ENCODE results near the gene OLR1. TPM values are rescaled to one million over a fixed set of nuclear protein-coding genes. Genes with fewer than 3 reads are reported as not detected.
A peak's percentile ranks its signal among the peaks of the same experiment; 100 is the strongest.
"Not testable (repeated sequence)": the region's sequence is repeated elsewhere in the genome, so short reads cannot be mapped to it uniquely, and the experiment has no call there.

The OLR1 gene
- total RNA-seq (2014; rRNA removed; shearing (Covaris generic)), result 7.3 and 8.7 TPM in 2 replicates

GRCh38 chr12:10171973-10172728 lies at the start of gene OLR1:
TSS of gene OLR1 (minus strand) at chr12:10172132. CDS start at chr12:10172077, 55 bp downstream.
- no peak for DNase-seq (ENCODE audit: low spot score)

GRCh38 chr12:10220398-10221077 lies 48.6 kb upstream of the OLR1 start:
- peak; percentile 45 for DNase-seq (ENCODE audit: low spot score)

- no peak for DNase-seq (ENCODE audit: low spot score)
Measured at GRCh38 chr12:10218021-10218420, 46.1 kb upstream of the OLR1 start.

GRCh38 chr12:10215946-10216345 lies 44.0 kb upstream of the OLR1 start:
- not testable (repeated sequence) for DNase-seq (ENCODE audit: low spot score)

- no peak for DNase-seq (ENCODE audit: low spot score)
Measured at GRCh38 chr12:10215436-10215835, 43.5 kb upstream of the OLR1 start.

GRCh38 chr12:10214895-10215267 lies 42.9 kb upstream of the OLR1 start:
- no peak for DNase-seq (ENCODE audit: low spot score)

- peak; percentile 67 for DNase-seq (ENCODE audit: low spot score)
Measured at GRCh38 chr12:10214136-10214894, 42.4 kb upstream of the OLR1 start.

- DNase-seq (ENCODE audit: low spot score), result peak; percentile 76
Measured at GRCh38 chr12:10213168-10214135, 41.5 kb upstream of the OLR1 start.

GRCh38 chr12:10212739-10213131 lies 40.8 kb upstream of the OLR1 start, which contains the start of gene GABARAPL1:
TSS of gene GABARAPL1 (plus strand) at chr12:10212877. CDS start at chr12:10213130, 253 bp downstream.
- DNase-seq (ENCODE audit: low spot score), result peak; percentile 70

- peak; percentile 100 for DNase-seq (ENCODE audit: low spot score)
Measured at GRCh38 chr12:10211940-10212738, 40.2 kb upstream of the OLR1 start.

- DNase-seq (ENCODE audit: low spot score), result peak; percentile 21
Measured at GRCh38 chr12:10211101-10211939, 39.4 kb upstream of the OLR1 start.

- DNase-seq (ENCODE audit: low spot score), result no peak
Measured at GRCh38 chr12:10210225-10210624, 38.3 kb upstream of the OLR1 start.

- no peak for DNase-seq (ENCODE audit: low spot score)
Measured at GRCh38 chr12:10207136-10207535, 35.2 kb upstream of the OLR1 start.

- peak; percentile 18 for DNase-seq (ENCODE audit: low spot score)
Measured at GRCh38 chr12:10205220-10205807, 33.4 kb upstream of the OLR1 start.

- DNase-seq (ENCODE audit: low spot score), result not testable (repeated sequence)
Measured at GRCh38 chr12:10204495-10204894, 32.6 kb upstream of the OLR1 start.

GRCh38 chr12:10197879-10198278 lies 25.9 kb upstream of the OLR1 start:
- DNase-seq (ENCODE audit: low spot score), result no peak

- no peak for DNase-seq (ENCODE audit: low spot score)
Measured at GRCh38 chr12:10196210-10196609, 24.3 kb upstream of the OLR1 start.

GRCh38 chr12:10194160-10194670 lies 22.3 kb upstream of the OLR1 start:
- DNase-seq (ENCODE audit: low spot score), result no peak

GRCh38 chr12:10191865-10192264 lies 19.9 kb upstream of the OLR1 start:
- DNase-seq (ENCODE audit: low spot score), result no peak

Data from H4 (cell line).